ENCODE results near the gene HMGB1. TPM values are rescaled to one million over a fixed set of nuclear protein-coding genes. Genes with fewer than 3 reads are reported as not detected.

Gene HMGB1
- total and polyA plus RNA-seq, 2 of the 13 experiments (the other 11 are each of a cell fraction or from before 2014, with no cell fraction given): 115 to 584 TPM

DNA sequence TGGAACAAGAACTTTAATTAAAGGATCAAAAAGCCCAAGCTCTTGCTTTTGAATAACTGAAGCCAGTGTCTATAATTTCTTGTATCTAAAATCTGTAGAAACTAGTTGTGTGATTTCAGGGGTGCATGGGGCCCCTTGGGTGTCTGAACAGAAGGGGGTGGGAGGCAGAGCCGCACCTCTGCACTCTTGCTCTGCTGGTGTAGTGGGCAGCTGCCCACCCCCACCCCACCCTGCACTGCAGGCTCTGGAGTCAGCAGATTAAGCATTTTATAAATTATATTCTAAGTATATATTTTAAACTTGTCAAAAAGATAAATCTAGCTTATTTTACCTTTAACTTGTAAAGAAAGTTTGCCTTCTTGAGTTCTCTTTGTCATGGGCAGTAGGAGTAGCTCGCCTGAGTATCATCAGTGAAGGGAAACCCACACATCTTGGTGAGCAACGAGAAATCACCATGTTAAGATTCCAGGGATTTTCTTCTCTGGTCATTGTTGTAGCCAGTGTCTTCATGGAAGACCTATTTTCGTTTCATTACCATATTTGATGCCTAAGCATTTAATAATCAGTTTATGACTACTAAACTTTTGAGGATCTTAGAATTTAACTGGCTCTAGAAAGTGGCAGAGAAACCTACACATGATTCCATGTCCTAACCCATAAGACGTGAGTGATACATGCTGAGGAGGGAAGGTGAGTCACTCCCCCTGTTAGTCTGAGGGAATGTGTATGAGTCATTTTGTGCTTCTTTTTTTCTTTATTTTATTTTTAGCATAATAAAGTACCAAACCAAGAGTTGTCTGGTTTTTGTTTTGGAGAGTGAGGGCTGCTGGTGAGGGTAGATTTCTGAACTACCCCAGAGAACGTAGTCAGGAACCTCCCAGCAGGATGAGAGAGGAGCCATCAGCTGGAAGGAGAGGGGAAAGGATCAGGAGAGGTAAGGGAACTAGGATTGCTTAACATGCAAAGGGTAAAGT, 35.7 kb downstream of the HMGB1 start:
- H3K27me3 ChIP-seq (ENCODE audit: control insufficient read depth in 1 of 2, insufficient read depth in 2 of 2, low read length in 2 of 2): peaks cover 5 to 6% of the 10 kb centered on the region in 2 experiments; a peak in 3 of 5 replicates
- no peak overlapping the region for H3K27ac ChIP-seq (ENCODE audit: extremely low read length, insufficient read depth, low read length)
- H4K20me1 ChIP-seq (ENCODE audit: insufficient read depth, low read length): no peaks in the 10 kb centered on the region
- DNase-seq (ENCODE audit: low spot score) (no peak), ATAC-seq (no peak), FAIRE-seq (no peak)
- H3K4me1 ChIP-seq (ENCODE audit: insufficient read depth, low read length): no peaks in the 10 kb centered on the region
- H2AFZ ChIP-seq (ENCODE audit: low read length): no peak overlapping the region
- intact Hi-C loops (cut with micrococcal nuclease; ENCODE audit: unreplicated experiment): no loop called here
- CTCF ChIA-PET (ENCODE audit: low intra/inter-chr PET ratio, low total read pairs): no interaction called here
- no peak overlapping the region for H3K4me3 ChIP-seq (replicated peaks in 1 of 3; ENCODE audit: insufficient read depth in 1 of 3, low read depth in 2 of 3, low read length in 3 of 3)
- in situ Hi-C loops (cut with HindIII; ENCODE audit: extremely low pct_ligation_motif_present, low pct_unique_long_range_greater_than_20kb): no loop called here
- H3K9ac ChIP-seq (ENCODE audit: insufficient read depth, low read depth, low read length): no peak overlapping the region
- no peak overlapping the region for H3K4me2 ChIP-seq (ENCODE audit: low read depth, low read length)
- H3K36me3 ChIP-seq (replicated peaks in 1 of 2; ENCODE audit: control insufficient read depth in 1 of 2, insufficient read depth in 2 of 2, low read length in 2 of 2): no peaks in the 10 kb centered on the region
- no peaks in the 10 kb centered on the region for H3K79me2 ChIP-seq (ENCODE audit: insufficient read depth, low read length)
- WGBS (ENCODE audit: low lambda C conversion rate): 21% methylated on average over 6 of the region's 6 CpGs
- no TSS peak for BruUV-seq (replicated peaks)
- POLR2A ChIA-PET: no interaction called here
- H3K9me3 ChIP-seq (ENCODE audit: low read length): no peaks in the 10 kb centered on the region
- TF ChIP-seq ZFY (CRISPR knock-in tag; IDR thresholded peaks at IDR 0.05) (no peak), TCF7L2 (IDR thresholded peaks at IDR 0.05; ENCODE audit: low read depth, low read length) (no peak), NFE2L2 (IDR thresholded peaks at IDR 0.05; ENCODE audit: low read length) (no peak), ZKSCAN1 (IDR thresholded peaks at IDR 0.05; ENCODE audit: low read length) (no peak), ZNF775 (CRISPR knock-in tag; IDR thresholded peaks at IDR 0.05; ENCODE audit: borderline replicate concordance) (no peak), MTF1 (CRISPR knock-in tag; IDR thresholded peaks at IDR 0.05) (no peak), DPF2 (CRISPR knock-in tag; IDR thresholded peaks at IDR 0.05; ENCODE audit: borderline replicate concordance, low read depth) (no peak)
- TF ChIP-seq, protein P1, sequence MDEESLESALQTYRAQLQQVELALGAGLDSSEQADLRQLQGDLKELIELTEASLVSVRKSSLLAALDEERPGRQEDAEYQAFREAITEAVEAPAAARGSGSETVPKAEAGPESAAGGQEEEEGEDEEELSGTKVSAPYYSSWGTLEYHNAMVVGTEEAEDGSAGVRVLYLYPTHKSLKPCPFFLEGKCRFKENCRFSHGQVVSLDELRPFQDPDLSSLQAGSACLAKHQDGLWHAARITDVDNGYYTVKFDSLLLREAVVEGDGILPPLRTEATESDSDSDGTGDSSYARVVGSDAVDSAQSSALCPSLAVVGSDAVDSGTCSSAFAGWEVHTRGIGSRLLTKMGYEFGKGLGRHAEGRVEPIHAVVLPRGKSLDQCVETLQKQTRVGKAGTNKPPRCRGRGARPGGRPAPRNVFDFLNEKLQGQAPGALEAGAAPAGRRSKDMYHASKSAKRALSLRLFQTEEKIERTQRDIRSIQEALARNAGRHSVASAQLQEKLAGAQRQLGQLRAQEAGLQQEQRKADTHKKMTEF (CRISPR knock-in tag; IDR thresholded peaks at IDR 0.05): no peak
- TF ChIP-seq, protein P2, sequence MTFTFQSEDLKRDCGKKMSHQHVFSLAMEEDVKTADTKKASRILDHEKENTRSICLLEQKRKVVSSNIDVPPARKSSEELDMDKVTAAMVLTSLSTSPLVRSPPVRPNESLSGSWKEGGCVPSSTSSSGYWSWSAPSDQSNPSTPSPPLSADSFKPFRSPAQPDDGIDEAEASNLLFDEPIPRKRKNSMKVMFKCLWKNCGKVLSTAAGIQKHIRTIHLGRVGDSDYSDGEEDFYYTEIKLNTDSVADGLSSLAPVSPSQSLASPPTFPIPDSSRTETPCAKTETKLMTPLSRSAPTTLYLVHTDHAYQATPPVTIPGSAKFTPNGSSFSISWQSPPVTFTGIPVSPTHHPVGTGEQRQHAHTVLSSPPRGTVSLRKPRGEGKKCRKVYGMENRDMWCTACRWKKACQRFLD (CRISPR knock-in tag; IDR thresholded peaks at IDR 0.05; ENCODE audit: borderline replicate concordance): no peak
- TF ChIP-seq, protein P3, sequence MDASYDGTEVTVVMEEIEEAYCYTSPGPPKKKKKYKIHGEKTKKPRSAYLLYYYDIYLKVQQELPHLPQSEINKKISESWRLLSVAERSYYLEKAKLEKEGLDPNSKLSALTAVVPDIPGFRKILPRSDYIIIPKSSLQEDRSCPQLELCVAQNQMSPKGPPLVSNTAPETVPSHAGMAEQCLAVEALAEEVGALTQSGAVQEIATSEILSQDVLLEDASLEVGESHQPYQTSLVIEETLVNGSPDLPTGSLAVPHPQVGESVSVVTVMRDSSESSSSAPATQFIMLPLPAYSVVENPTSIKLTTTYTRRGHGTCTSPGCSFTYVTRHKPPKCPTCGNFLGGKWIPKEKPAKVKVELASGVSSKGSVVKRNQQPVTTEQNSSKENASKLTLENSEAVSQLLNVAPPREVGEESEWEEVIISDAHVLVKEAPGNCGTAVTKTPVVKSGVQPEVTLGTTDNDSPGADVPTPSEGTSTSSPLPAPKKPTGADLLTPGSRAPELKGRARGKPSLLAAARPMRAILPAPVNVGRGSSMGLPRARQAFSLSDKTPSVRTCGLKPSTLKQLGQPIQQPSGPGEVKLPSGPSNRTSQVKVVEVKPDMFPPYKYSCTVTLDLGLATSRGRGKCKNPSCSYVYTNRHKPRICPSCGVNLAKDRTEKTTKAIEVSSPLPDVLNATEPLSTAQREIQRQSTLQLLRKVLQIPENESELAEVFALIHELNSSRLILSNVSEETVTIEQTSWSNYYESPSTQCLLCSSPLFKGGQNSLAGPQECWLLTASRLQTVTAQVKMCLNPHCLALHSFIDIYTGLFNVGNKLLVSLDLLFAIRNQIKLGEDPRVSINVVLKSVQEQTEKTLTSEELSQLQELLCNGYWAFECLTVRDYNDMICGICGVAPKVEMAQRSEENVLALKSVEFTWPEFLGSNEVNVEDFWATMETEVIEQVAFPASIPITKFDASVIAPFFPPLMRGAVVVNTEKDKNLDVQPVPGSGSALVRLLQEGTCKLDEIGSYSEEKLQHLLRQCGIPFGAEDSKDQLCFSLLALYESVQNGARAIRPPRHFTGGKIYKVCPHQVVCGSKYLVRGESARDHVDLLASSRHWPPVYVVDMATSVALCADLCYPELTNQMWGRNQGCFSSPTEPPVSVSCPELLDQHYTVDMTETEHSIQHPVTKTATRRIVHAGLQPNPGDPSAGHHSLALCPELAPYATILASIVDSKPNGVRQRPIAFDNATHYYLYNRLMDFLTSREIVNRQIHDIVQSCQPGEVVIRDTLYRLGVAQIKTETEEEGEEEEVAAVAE (CRISPR knock-in tag; IDR thresholded peaks at IDR 0.05; ENCODE audit: borderline replicate concordance): no peak
- TF ChIP-seq, protein P4, sequence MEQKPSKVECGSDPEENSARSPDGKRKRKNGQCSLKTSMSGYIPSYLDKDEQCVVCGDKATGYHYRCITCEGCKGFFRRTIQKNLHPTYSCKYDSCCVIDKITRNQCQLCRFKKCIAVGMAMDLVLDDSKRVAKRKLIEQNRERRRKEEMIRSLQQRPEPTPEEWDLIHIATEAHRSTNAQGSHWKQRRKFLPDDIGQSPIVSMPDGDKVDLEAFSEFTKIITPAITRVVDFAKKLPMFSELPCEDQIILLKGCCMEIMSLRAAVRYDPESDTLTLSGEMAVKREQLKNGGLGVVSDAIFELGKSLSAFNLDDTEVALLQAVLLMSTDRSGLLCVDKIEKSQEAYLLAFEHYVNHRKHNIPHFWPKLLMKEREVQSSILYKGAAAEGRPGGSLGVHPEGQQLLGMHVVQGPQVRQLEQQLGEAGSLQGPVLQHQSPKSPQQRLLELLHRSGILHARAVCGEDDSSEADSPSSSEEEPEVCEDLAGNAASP (CRISPR knock-in tag; IDR thresholded peaks at IDR 0.05; ENCODE audit: borderline replicate concordance): no peak

All from HepG2 (cell line).